Ovary (tissue), 3 donors: ENCODE measurements around the gene HECA.

Experiments
- EP300 ChIP-seq: sonication (generic); formaldehyde crosslinking; IDR thresholded peaks from one replicate; pipeline ENCODE4 v1.6.1; 2017; ENCODE audit warnings: antibody characterized with exemption
- TF ChIP-seq, protein P1 (sequence below), 3 donors: fragments of 450-650 bp in 2 of 3; fragments of 200-600 bp in 1 of 3; IDR thresholded peaks; one replicate each; pipeline versions ENCODE4 v1.5.1 to v1.8.0; 2016 to 2022; ENCODE audit warnings: antibody characterized with exemption in 3 of 3, mild to moderate bottlenecking in 1 of 3
- donor health status: DM: no; HTN: no; CAD: no.

DNA sequence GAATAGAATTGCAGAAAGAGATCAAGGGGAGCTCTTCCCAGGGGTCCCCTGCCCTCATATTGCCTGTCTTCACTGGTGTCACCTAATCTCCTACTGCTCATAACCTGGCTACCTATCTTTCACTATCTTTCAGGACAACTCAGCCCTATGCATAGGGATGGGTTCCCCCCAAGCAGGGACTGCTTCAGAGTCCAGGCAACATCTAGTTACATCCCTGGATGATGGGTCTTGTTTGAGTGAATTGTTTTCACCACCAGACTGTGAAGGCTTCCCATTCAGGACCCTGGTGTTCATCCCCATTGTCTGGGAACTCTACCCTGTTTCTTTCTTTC is 850 bp upstream of the HECA start:
- TF ChIP-seq, protein P1, sequence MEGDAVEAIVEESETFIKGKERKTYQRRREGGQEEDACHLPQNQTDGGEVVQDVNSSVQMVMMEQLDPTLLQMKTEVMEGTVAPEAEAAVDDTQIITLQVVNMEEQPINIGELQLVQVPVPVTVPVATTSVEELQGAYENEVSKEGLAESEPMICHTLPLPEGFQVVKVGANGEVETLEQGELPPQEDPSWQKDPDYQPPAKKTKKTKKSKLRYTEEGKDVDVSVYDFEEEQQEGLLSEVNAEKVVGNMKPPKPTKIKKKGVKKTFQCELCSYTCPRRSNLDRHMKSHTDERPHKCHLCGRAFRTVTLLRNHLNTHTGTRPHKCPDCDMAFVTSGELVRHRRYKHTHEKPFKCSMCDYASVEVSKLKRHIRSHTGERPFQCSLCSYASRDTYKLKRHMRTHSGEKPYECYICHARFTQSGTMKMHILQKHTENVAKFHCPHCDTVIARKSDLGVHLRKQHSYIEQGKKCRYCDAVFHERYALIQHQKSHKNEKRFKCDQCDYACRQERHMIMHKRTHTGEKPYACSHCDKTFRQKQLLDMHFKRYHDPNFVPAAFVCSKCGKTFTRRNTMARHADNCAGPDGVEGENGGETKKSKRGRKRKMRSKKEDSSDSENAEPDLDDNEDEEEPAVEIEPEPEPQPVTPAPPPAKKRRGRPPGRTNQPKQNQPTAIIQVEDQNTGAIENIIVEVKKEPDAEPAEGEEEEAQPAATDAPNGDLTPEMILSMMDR (IDR thresholded peaks at IDR 0.05), result no peak
- TF ChIP-seq EP300, result no peak
